Measurements from ENCODE around the gene PRKG1.

Gene PRKG1

DNA sequence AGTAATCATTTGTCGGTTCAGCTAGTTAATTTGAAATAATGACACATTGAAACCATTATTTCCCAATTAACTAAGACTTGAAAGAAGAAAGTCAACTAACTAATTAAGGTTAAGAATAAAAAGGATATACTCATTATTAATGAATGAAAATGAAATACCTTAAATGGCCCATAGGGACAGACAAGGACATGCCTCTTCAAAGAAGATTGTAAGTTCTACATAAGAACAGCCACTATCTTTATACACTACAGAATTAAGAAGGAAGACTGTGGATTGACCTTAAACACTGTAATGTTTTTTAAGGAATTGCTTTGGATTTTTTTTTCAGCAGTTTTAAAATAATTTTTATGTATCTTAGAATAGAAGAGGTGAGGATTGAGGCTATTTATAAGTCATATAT is 564.5 kb downstream of the PRKG1 start:
- no peaks in the 10 kb centered on the region for H3K36me3 ChIP-seq (ENCODE audit: control insufficient read depth, insufficient read depth, low read length)
- H3K4me3 ChIP-seq (ENCODE audit: low read depth, low read length) = no peak overlapping the region
- no peak overlapping the region for H3K9ac ChIP-seq (ENCODE audit: low read depth, low read length)
- H3K27me3 ChIP-seq (ENCODE audit: control insufficient read depth, insufficient read depth, low read length) = no peaks in the 10 kb centered on the region
- no peaks in the 10 kb centered on the region for H3K4me1 ChIP-seq (ENCODE audit: control insufficient read depth, insufficient read depth, low read length)
- H3K9me3 ChIP-seq (ENCODE audit: control insufficient read depth, insufficient read depth, low read length) = no peaks in the 10 kb centered on the region

DNA sequence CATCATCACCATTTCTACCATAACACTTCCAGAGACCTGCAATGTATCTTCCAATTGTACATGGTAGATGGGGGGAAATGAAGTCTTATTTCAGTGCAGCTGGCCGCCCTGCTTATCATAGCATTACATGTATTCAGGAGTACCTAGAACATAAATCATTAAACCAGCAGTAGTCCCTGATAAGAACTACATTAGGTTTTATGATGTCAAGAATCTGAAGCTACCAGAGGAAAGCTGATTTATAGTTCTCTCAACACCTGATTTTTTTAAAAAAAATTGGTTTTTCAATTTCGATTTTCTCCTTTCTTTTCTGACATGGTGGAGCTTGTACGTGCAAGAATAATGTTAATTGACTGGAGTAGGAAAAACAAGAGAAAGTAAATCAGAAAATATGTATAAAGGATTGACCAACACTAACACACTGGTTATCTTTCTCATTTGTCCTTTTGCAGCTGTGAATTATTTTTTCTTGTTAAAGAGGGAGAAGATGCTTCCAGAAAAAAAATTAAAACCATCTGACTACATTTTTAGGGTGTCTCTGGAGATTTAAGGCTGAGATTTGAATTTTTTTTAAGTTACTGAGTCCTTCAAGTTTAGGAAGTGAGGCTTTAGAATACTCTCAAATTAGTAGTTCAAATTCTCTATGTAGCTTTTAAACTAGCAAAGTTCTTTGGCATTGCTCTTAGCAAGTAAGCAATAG is 566.0 kb downstream of the PRKG1 start:
- H3K4me3 ChIP-seq (ENCODE audit: low read depth, low read length) = no peak overlapping the region
- no peak overlapping the region for H3K9ac ChIP-seq (ENCODE audit: low read depth, low read length)
- H3K36me3 ChIP-seq (ENCODE audit: control insufficient read depth, insufficient read depth, low read length) = no peaks in the 10 kb centered on the region
- H3K27me3 ChIP-seq (ENCODE audit: control insufficient read depth, insufficient read depth, low read length) = no peaks in the 10 kb centered on the region
- H3K9me3 ChIP-seq (ENCODE audit: control insufficient read depth, insufficient read depth, low read length) = no peaks in the 10 kb centered on the region
- H3K4me1 ChIP-seq (ENCODE audit: control insufficient read depth, insufficient read depth, low read length) = no peaks in the 10 kb centered on the region

DNA sequence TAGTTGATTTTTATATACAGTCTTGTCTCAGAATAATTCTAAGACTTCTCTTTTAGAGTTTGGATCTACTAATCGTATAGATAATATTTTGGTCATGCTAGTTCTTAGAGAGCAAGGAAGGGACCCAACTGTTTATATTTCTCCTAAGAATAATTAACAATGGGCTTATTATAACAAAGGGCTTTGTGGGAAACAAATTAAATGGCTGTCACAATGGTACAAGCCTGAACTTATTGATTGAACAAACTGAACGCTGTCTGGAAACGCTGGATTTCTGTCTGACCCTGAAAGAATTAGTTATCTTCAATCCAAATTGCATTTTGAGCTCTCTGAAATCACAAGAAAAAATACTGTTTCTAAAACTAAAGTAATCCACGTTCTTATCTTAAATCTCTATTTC is 568.3 kb downstream of the PRKG1 start:
- H3K27me3 ChIP-seq (ENCODE audit: control insufficient read depth, insufficient read depth, low read length) = no peaks in the 10 kb centered on the region
- H3K4me3 ChIP-seq (ENCODE audit: low read depth, low read length) = no peak overlapping the region
- H3K36me3 ChIP-seq (ENCODE audit: control insufficient read depth, insufficient read depth, low read length) = no peaks in the 10 kb centered on the region
- no peaks in the 10 kb centered on the region for H3K4me1 ChIP-seq (ENCODE audit: control insufficient read depth, insufficient read depth, low read length)
- H3K9ac ChIP-seq (ENCODE audit: low read depth, low read length) = no peak overlapping the region
- no peaks in the 10 kb centered on the region for H3K9me3 ChIP-seq (ENCODE audit: control insufficient read depth, insufficient read depth, low read length)

DNA sequence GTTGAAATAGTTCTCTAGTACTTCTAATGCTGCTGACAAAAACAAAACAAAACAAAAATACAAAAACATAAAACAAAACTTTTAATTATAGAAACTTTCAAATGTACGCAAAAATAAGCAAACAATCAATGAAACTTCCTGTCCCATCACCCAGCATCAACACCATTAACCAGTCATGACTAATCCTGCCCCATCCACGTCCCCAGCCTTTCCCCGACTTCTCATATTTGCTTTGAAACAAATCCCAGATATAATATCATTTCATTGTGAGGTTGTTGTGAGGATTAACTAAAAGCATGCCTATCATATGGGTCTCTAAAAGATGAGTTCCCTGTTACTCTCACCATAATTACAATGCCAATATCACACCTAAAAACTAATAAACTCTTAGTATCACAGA is 569.4 kb downstream of the PRKG1 start:
- Histone ChIP-seq H3K4me3 (ENCODE audit: low read depth, low read length) (no peak overlapping the region), H3K36me3 (ENCODE audit: control insufficient read depth, insufficient read depth, low read length) (no peaks in the 10 kb centered on the region), H3K27me3 (ENCODE audit: control insufficient read depth, insufficient read depth, low read length) (no peaks in the 10 kb centered on the region)

DNA sequence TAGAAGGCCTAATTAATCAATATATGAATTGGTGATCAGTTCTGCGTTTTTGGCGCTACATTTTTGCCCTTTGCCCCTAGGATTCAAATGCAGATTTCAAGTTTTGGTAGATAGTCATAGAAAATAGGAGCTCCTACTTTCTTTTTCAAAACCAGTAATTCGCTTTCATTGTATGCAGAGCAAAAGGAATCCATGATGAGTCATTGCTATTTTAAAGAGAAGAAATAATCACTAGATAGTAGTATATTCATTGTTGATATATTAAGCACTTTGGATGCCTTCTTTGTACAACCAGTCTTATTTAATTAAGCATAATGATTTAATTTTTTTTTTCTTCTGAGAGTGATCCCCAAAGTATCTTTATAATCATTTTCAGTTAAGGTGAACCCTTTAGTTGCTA is 574.8 kb downstream of the PRKG1 start:
- H3K4me3 ChIP-seq (ENCODE audit: low read depth, low read length) = no peak overlapping the region
- H3K36me3 ChIP-seq (ENCODE audit: control insufficient read depth, insufficient read depth, low read length) = no peaks in the 10 kb centered on the region
- no peaks in the 10 kb centered on the region for H3K9me3 ChIP-seq (ENCODE audit: control insufficient read depth, insufficient read depth, low read length)
- no peaks in the 10 kb centered on the region for H3K4me1 ChIP-seq (ENCODE audit: control insufficient read depth, insufficient read depth, low read length)
- no peaks in the 10 kb centered on the region for H3K27me3 ChIP-seq (ENCODE audit: control insufficient read depth, insufficient read depth, low read length)
- no peak overlapping the region for H3K9ac ChIP-seq (ENCODE audit: low read depth, low read length)

More for the DNA sequence above, 569.4 kb downstream of the PRKG1 start:
- no peak overlapping the region for H3K9ac ChIP-seq (ENCODE audit: low read depth, low read length)
- no peaks in the 10 kb centered on the region for H3K9me3 ChIP-seq (ENCODE audit: control insufficient read depth, insufficient read depth, low read length)
- H3K4me1 ChIP-seq (ENCODE audit: control insufficient read depth, insufficient read depth, low read length) = no peaks in the 10 kb centered on the region

DNA sequence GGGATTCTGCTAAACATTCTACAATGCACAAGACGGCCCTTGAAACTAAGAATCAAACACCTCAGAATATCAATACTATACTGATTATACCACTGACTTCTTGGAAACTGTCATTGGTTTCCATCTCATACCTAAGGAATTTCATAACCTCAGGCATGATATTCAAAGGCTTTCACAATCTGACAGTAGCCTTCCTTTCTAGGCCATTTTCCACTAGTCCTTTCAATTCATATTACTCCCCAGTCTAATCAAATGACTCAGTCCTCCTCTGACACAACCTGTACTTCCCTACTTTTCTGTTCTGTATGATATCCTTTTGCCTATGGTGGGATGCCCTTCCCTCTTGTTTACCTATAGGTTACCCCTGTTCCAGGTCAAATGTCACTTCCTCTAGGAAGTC is 576.8 kb downstream of the PRKG1 start:
- Histone ChIP-seq H3K9me3 (ENCODE audit: control insufficient read depth, insufficient read depth, low read length) (no peaks in the 10 kb centered on the region), H3K4me3 (ENCODE audit: low read depth, low read length) (no peak overlapping the region), H3K9ac (ENCODE audit: low read depth, low read length) (no peak overlapping the region), H3K36me3 (ENCODE audit: control insufficient read depth, insufficient read depth, low read length) (no peaks in the 10 kb centered on the region), H3K4me1 (ENCODE audit: control insufficient read depth, insufficient read depth, low read length) (no peaks in the 10 kb centered on the region), H3K27me3 (ENCODE audit: control insufficient read depth, insufficient read depth, low read length) (no peaks in the 10 kb centered on the region)

DNA sequence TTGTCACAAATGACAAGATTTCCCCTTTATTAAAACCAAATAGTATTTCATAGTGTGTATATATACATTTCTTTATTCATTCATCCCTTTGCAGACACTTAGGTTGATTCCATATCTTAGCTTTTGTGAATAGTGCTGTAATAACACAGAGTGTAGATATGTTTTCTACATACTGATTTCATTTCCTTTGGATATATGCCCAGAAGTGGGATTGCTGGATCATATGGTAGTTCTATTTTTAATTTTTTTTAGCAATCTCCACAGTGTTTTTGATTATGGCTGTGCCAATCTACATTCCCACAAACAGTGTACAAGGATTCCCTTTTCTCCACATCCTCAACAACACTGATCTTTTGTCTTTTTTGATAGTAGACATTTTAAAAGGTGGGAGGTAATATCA is 578.7 kb downstream of the PRKG1 start:
- Histone ChIP-seq H3K4me1 (ENCODE audit: control insufficient read depth, insufficient read depth, low read length) (no peaks in the 10 kb centered on the region), H3K36me3 (ENCODE audit: control insufficient read depth, insufficient read depth, low read length) (no peaks in the 10 kb centered on the region), H3K9ac (ENCODE audit: low read depth, low read length) (no peak overlapping the region), H3K9me3 (ENCODE audit: control insufficient read depth, insufficient read depth, low read length) (no peaks in the 10 kb centered on the region), H3K4me3 (ENCODE audit: low read depth, low read length) (no peak overlapping the region), H3K27me3 (ENCODE audit: control insufficient read depth, insufficient read depth, low read length) (no peaks in the 10 kb centered on the region)

DNA sequence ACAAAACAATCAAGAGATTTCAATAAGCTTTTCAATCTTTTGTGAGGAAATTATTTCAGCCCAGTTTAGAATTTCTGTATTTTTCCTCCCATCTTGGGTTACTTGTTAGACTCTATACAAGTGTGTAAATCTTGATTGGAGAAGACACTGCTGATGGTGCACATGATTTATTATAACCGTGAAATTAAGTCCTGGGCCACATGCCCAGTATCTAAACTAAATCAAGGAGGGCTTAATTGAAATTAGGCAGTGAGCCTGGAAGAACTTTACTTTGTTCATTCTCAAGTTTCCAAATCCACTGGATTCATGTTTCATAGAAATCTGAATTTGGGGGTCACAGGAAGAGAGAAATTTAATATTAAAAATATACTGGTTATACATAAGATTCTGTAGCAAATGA is 580.6 kb downstream of the PRKG1 start:
- Histone ChIP-seq H3K4me3 (ENCODE audit: low read depth, low read length) (no peak overlapping the region), H3K9me3 (ENCODE audit: control insufficient read depth, insufficient read depth, low read length) (no peaks in the 10 kb centered on the region), H3K27me3 (ENCODE audit: control insufficient read depth, insufficient read depth, low read length) (no peaks in the 10 kb centered on the region), H3K36me3 (ENCODE audit: control insufficient read depth, insufficient read depth, low read length) (no peaks in the 10 kb centered on the region), H3K9ac (ENCODE audit: low read depth, low read length) (no peak overlapping the region), H3K4me1 (ENCODE audit: control insufficient read depth, insufficient read depth, low read length) (no peaks in the 10 kb centered on the region)

DNA sequence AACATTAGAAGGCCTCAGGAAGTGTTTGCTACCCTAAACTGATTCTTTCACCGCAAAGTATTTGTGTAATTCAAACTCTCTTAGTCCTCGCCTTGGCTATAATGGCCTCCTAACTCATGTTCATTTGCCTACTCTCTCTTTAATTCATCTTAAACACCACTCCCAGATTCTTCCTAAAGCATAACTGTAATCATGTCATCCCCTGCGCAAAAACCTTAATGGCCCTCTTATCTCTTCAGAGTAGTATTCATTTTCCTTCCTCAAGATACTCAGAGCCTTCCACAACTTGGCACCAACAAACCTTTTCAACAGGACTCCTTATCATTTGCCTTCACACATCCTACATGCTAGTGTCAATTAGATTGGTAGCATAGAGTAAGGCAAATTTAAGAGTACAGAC is 582.2 kb downstream of the PRKG1 start:
- Histone ChIP-seq H3K4me3 (ENCODE audit: low read depth, low read length) (no peak overlapping the region), H3K27me3 (ENCODE audit: control insufficient read depth, insufficient read depth, low read length) (no peaks in the 10 kb centered on the region), H3K36me3 (ENCODE audit: control insufficient read depth, insufficient read depth, low read length) (no peaks in the 10 kb centered on the region), H3K9ac (ENCODE audit: low read depth, low read length) (no peak overlapping the region), H3K9me3 (ENCODE audit: control insufficient read depth, insufficient read depth, low read length) (no peaks in the 10 kb centered on the region), H3K4me1 (ENCODE audit: control insufficient read depth, insufficient read depth, low read length) (no peaks in the 10 kb centered on the region)

DNA sequence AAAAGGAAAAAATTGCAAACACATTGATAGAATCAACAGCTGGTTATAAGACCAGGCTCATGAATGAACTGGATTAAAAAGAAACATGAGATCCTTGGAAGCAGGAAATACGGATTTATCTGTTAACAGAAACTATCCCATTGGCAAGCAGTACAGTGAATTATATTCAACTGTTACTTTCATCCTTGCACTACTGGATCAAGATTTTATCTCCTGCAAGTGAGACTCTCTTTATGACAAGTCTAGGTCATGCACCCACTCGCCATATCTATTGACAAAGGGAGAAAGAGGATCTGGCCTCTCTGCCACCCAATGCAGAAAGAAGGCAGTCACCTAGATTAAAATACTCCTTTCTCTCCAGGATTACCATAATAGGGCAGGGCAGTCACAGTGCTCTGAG is 583.7 kb downstream of the PRKG1 start:
- Histone ChIP-seq H3K4me3 (ENCODE audit: low read depth, low read length) (no peak overlapping the region), H3K4me1 (ENCODE audit: control insufficient read depth, insufficient read depth, low read length) (no peaks in the 10 kb centered on the region), H3K27me3 (ENCODE audit: control insufficient read depth, insufficient read depth, low read length) (no peaks in the 10 kb centered on the region), H3K9ac (ENCODE audit: low read depth, low read length) (no peak overlapping the region), H3K36me3 (ENCODE audit: control insufficient read depth, insufficient read depth, low read length) (no peaks in the 10 kb centered on the region), H3K9me3 (ENCODE audit: control insufficient read depth, insufficient read depth, low read length) (no peaks in the 10 kb centered on the region)

DNA sequence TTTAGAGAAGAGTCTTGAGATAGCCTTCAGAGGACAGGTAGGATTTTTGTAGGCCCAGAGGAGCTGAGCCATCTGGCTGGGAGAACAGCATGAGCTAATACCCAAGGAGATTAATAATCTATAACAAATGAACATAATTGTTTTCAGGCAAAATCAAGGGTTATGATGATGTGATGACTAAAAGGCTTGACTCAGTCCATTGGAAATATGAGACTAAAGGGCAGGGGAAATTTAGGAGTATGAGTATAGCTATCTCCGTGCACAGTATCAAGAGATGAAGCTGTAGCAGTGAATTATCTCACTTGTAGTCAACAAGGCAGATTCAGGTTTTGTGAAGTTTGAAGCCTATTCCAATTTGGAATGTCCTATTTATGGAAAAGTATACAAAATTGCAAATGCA is 585.1 kb downstream of the PRKG1 start:
- H3K9me3 ChIP-seq (ENCODE audit: control insufficient read depth, insufficient read depth, low read length) = no peaks in the 10 kb centered on the region
- H3K4me1 ChIP-seq (ENCODE audit: control insufficient read depth, insufficient read depth, low read length) = no peaks in the 10 kb centered on the region
- H3K4me3 ChIP-seq (ENCODE audit: low read depth, low read length) = no peak overlapping the region

DNA sequence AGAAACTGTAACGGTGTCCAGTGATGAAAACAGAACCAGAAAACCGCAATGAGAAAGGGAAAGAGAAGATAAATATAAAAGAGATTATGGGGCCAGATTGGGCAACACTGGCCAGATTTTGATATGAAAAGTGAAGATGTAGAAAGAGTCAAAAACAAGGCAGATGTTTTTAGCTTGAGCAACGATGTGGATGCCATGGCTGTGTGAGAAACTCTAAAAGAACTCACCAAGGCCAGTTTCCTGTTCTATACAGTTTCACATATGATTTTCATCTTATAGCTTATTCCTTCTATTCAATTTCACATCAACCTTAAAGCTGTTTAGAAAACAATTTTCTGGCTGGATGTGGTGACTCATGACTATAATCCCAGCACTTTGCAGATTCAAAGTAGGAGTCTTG is 588.8 kb downstream of the PRKG1 start:
- Histone ChIP-seq H3K4me3 (ENCODE audit: low read depth, low read length) (no peak overlapping the region), H3K4me1 (ENCODE audit: control insufficient read depth, insufficient read depth, low read length) (no peaks in the 10 kb centered on the region), H3K9me3 (ENCODE audit: control insufficient read depth, insufficient read depth, low read length) (no peaks in the 10 kb centered on the region), H3K27me3 (ENCODE audit: control insufficient read depth, insufficient read depth, low read length) (no peaks in the 10 kb centered on the region), H3K9ac (ENCODE audit: low read depth, low read length) (no peak overlapping the region), H3K36me3 (ENCODE audit: control insufficient read depth, insufficient read depth, low read length) (no peaks in the 10 kb centered on the region)

More for the DNA sequence above, 585.1 kb downstream of the PRKG1 start:
- H3K36me3 ChIP-seq (ENCODE audit: control insufficient read depth, insufficient read depth, low read length) = no peaks in the 10 kb centered on the region
- no peaks in the 10 kb centered on the region for H3K27me3 ChIP-seq (ENCODE audit: control insufficient read depth, insufficient read depth, low read length)
- H3K9ac ChIP-seq (ENCODE audit: low read depth, low read length) = no peak overlapping the region
